ENCODE results near the gene ADAMTSL2. TPM values are rescaled to one million over a fixed set of nuclear protein-coding genes. Genes with fewer than 3 reads are reported as not detected.

The ADAMTSL2 gene
- total RNA-seq, 1 donor from 2014 or later = 10.1 TPM

- TF ChIP-seq CTCF (IDR thresholded peaks at IDR 0.05) = no peak
- Histone ChIP-seq H3K9me3 (peaks cover 7% of the 10 kb centered on the region), H3K27me3 (ENCODE audit: low read depth) (peaks cover 5% of the 10 kb centered on the region), H3K27ac (no peak overlapping the region), H3K4me1 (no peaks in the 10 kb centered on the region), H3K36me3 (no peaks in the 10 kb centered on the region), H3K4me3 (no peak overlapping the region)
- intact Hi-C loops (cut with DNase I) = no loop called here
- ATAC-seq (no peak), DNase-seq (no peak)
These were observed 57.5 kb downstream of the ADAMTSL2 start for GRCh38 chr9:133591985-133592384.

GRCh38 chr9:133592731-133593409 lies 58.4 kb downstream of the ADAMTSL2 start:
- no peak for DNase-seq
- no peaks in the 10 kb centered on the region for H3K27me3 ChIP-seq (ENCODE audit: low read depth)

GRCh38 chr9:133593587-133594253 lies 59.2 kb downstream of the ADAMTSL2 start:
- Histone ChIP-seq H3K9me3 (peaks cover 19% of the 10 kb centered on the region), H3K4me3 (no peak overlapping the region), H3K36me3 (no peaks in the 10 kb centered on the region), H3K27ac (no peak overlapping the region), H3K4me1 (no peaks in the 10 kb centered on the region), H3K27me3 (ENCODE audit: low read depth) (no peaks in the 10 kb centered on the region)
- intact Hi-C loops (cut with DNase I) = no loop called here
- ATAC-seq = no peak
- TF ChIP-seq CTCF (IDR thresholded peaks at IDR 0.05) = no peak
- DNase-seq = no peak

More at GRCh38 chr9:133592731-133593409, 58.4 kb downstream of the ADAMTSL2 start:
- TF ChIP-seq CTCF (IDR thresholded peaks at IDR 0.05) = no peak
- no peak overlapping the region for H3K27ac ChIP-seq
- no peaks in the 10 kb centered on the region for H3K4me1 ChIP-seq
- H3K4me3 ChIP-seq = no peak overlapping the region
- no peak for ATAC-seq
- peaks cover 16% of the 10 kb centered on the region for H3K9me3 ChIP-seq
- no peaks in the 10 kb centered on the region for H3K36me3 ChIP-seq
- intact Hi-C loops (cut with DNase I) = no loop called here

GRCh38 chr9:133594310-133594709 lies 59.8 kb downstream of the ADAMTSL2 start:
- ATAC-seq (no peak), DNase-seq (no peak)
- Histone ChIP-seq H3K27ac (no peak overlapping the region), H3K27me3 (ENCODE audit: low read depth) (no peaks in the 10 kb centered on the region), H3K9me3 (peaks cover 19% of the 10 kb centered on the region), H3K4me3 (no peak overlapping the region), H3K36me3 (no peaks in the 10 kb centered on the region), H3K4me1 (no peaks in the 10 kb centered on the region)
- no peak for TF ChIP-seq CTCF (IDR thresholded peaks at IDR 0.05)
- intact Hi-C loops (cut with DNase I) = no loop called here

- Histone ChIP-seq H3K27ac (no peak overlapping the region), H3K4me3 (no peak overlapping the region), H3K9me3 (peaks cover 19% of the 10 kb centered on the region), H3K36me3 (no peaks in the 10 kb centered on the region), H3K27me3 (ENCODE audit: low read depth) (peaks cover 1% of the 10 kb centered on the region), H3K4me1 (no peaks in the 10 kb centered on the region)
- ATAC-seq = no peak
- DNase-seq = no peak
- intact Hi-C loops (cut with DNase I) = no loop called here
- TF ChIP-seq CTCF (IDR thresholded peaks at IDR 0.05) = no peak
These were observed 61.4 kb downstream of the ADAMTSL2 start for GRCh38 chr9:133595910-133596309.
